Vagina (tissue), 2 donors: ENCODE results near the gene ADGRL3.

Experiments
- POLR2A ChIP-seq, 2 donors: fragments of 450-650 bp; IDR thresholded peaks; one replicate each; pipeline ENCODE4 v1.6.1; 2017; ENCODE audit warnings: antibody characterized with exemption in 2 of 2, mild to moderate bottlenecking in 2 of 2, moderate library complexity in 2 of 2
- TF ChIP-seq, protein P1 (sequence below), 3 experiments: fragments of 450-650 bp in 2 of 3; fragments of 200-600 bp in 1 of 3; sonication (generic) in 1 of 3; IDR thresholded peaks; one replicate each; pipeline ENCODE4 v1.5.1; 2017 to 2019; ENCODE audit warnings: antibody characterized with exemption in 3 of 3, mild to moderate bottlenecking in 2 of 3, moderate library complexity in 2 of 3

DNA sequence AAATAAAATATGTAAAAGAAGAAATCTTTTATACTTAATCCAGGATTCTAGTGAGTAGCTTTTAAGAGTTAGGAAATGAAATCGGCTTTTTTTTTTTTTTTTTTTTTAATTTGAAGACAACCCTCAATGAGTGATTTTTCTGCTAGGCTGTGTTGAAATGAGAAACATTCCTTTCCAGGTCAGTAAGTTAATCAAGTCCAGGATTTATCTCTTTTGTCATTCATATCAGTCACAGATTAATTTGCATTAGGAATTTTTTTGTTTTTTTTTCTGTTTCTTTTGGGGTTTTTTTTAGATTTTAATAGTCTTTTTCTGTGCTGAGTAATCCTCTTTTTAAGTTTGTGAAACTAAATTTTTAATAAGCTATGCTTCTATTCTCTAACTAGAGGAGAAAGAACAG, 448.1 kb downstream of the ADGRL3 start:
- TF ChIP-seq, protein P1, sequence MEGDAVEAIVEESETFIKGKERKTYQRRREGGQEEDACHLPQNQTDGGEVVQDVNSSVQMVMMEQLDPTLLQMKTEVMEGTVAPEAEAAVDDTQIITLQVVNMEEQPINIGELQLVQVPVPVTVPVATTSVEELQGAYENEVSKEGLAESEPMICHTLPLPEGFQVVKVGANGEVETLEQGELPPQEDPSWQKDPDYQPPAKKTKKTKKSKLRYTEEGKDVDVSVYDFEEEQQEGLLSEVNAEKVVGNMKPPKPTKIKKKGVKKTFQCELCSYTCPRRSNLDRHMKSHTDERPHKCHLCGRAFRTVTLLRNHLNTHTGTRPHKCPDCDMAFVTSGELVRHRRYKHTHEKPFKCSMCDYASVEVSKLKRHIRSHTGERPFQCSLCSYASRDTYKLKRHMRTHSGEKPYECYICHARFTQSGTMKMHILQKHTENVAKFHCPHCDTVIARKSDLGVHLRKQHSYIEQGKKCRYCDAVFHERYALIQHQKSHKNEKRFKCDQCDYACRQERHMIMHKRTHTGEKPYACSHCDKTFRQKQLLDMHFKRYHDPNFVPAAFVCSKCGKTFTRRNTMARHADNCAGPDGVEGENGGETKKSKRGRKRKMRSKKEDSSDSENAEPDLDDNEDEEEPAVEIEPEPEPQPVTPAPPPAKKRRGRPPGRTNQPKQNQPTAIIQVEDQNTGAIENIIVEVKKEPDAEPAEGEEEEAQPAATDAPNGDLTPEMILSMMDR (IDR thresholded peaks at IDR 0.05), result no peak
- no peak for TF ChIP-seq POLR2A (IDR thresholded peaks at IDR 0.05)
